ENCODE data around the gene TRIM58. TPM values are rescaled to one million over a fixed set of nuclear protein-coding genes. Genes with fewer than 3 reads are reported as not detected.

Gene TRIM58
- total RNA-seq, 1 experiment from 2014 or later, result not detected

DNA sequence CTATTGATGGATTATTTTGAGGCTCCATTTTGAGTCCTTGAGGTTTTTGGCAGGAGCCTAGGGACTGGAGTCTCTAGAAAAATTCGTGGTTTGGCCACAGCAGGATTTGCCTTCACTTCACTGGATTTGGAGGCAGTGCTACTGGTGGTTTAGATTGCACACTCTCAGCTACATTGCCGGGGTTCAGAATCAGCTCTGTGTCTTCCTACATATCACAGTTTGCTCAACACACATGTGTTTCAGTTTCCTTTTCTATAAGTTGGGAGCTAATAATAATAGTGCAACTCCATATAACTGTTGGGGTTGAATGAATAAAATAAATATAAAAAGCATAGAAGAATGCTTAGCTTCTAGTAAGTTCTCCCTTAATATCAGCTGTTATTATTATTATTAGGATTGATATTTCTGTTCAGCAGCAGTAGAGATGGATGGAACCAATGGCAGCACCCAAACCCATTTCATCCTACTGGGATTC, 38.2 kb downstream of the TRIM58 start, which contains the start of gene OR2W3:
Gene OR2W3, plus strand, starts transcription at position 425 of the 475 bp plus-strand sequence. Its CDS starts 0 bp downstream, at position 425.
- CTCF ChIA-PET, result no interaction called here
- BruUV-seq (replicated peaks), result no TSS peak
- no peak within 1 kb of the TSS for H3K9ac ChIP-seq (ENCODE audit: low read length)

More for the DNA sequence above, 38.2 kb downstream of the TRIM58 start, which contains the start of gene OR2W3:
- DNase-seq (ENCODE audit: low read depth, low spot score), result no peak
- Histone ChIP-seq H3K4me3 (replicated peaks in 1 of 2; ENCODE audit: low read depth in 1 of 2, low read length in 2 of 2) (no peak within 1 kb of the TSS), H3K36me3 (ENCODE audit: control insufficient read depth in 1 of 2, insufficient read depth in 2 of 2, low read length in 2 of 2) (no peaks in the 10 kb centered on the region), H3K9me2 (ENCODE audit: insufficient read depth) (no peaks in the 10 kb centered on the region), H3K9me3 (ENCODE audit: control insufficient read depth in 1 of 2, insufficient read depth in 1 of 2, low read depth in 1 of 2, low read length in 2 of 2) (peaks cover 0 to 9% of the 10 kb centered on the region in 2 experiments; a peak in 1 of 4 replicates), H3K79me2 (ENCODE audit: insufficient read depth, low read length) (no peaks in the 10 kb centered on the region), H3K4me2 (ENCODE audit: low read length) (no peak within 1 kb of the TSS), H2AFZ (ENCODE audit: low read depth, low read length, poor library complexity, severe bottlenecking) (no peak within 1 kb of the TSS), H3K4me1 (ENCODE audit: control insufficient read depth in 1 of 2, insufficient read depth in 2 of 2, low read length in 2 of 2) (no peaks in the 10 kb centered on the region), H4K20me1 (ENCODE audit: insufficient read depth) (no peaks in the 10 kb centered on the region), H3K27ac (ENCODE audit: low read depth, low read length) (no peak within 1 kb of the TSS), H3K27me3 (ENCODE audit: insufficient read depth, low read length) (no peaks in the 10 kb centered on the region)
- RAD21 ChIA-PET (ENCODE audit: low non-redundant PET in 1 of 2, low total read pairs in 2 of 2, uncharacterized antibody in 2 of 2, unreplicated experiment in 2 of 2), result no interaction called here
- intact Hi-C loops (cut with micrococcal nuclease), result no loop called here
- POLR2A ChIA-PET, result no interaction called here
- ATAC-seq, result no peak
- no peak for TF ChIP-seq POLR2AphosphoS5 (IDR thresholded peaks at IDR 0.05; ENCODE audit: low read depth, low read length)
- TF ChIP-seq SP1 (IDR thresholded peaks at IDR 0.05; ENCODE audit: low read depth), result no peak
- TF ChIP-seq SIN3A (IDR thresholded peaks at IDR 0.05; ENCODE audit: low read depth), result no peak
- TF ChIP-seq EZH2phosphoT487 (IDR thresholded peaks at IDR 0.05; ENCODE audit: borderline replicate concordance), result no peak
- TF ChIP-seq, protein P1, sequence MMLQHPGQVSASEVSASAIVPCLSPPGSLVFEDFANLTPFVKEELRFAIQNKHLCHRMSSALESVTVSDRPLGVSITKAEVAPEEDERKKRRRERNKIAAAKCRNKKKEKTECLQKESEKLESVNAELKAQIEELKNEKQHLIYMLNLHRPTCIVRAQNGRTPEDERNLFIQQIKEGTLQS (IDR thresholded peaks at IDR 0.05), result no peak
- TF ChIP-seq, protein P2, sequence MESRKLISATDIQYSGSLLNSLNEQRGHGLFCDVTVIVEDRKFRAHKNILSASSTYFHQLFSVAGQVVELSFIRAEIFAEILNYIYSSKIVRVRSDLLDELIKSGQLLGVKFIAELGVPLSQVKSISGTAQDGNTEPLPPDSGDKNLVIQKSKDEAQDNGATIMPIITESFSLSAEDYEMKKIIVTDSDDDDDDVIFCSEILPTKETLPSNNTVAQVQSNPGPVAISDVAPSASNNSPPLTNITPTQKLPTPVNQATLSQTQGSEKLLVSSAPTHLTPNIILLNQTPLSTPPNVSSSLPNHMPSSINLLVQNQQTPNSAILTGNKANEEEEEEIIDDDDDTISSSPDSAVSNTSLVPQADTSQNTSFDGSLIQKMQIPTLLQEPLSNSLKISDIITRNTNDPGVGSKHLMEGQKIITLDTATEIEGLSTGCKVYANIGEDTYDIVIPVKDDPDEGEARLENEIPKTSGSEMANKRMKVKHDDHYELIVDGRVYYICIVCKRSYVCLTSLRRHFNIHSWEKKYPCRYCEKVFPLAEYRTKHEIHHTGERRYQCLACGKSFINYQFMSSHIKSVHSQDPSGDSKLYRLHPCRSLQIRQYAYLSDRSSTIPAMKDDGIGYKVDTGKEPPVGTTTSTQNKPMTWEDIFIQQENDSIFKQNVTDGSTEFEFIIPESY (IDR thresholded peaks at IDR 0.05; ENCODE audit: extremely low read depth, insufficient replicate concordance, low read length), result no peak
- TF ChIP-seq TCF7L2 (IDR thresholded peaks at IDR 0.05; ENCODE audit: borderline replicate concordance, extremely low read depth, insufficient read depth, insufficient read length), result no peak
- no peak for TF ChIP-seq POLR2A (IDR thresholded peaks at IDR 0.05; ENCODE audit: borderline replicate concordance, extremely low read depth, insufficient read depth, insufficient read length)
- TF ChIP-seq CEBPB (IDR thresholded peaks at IDR 0.05; ENCODE audit: low read depth), result no peak
- TF ChIP-seq RAD21 (IDR thresholded peaks at IDR 0.05; ENCODE audit: low read depth), result no peak
- TF ChIP-seq, protein P3, sequence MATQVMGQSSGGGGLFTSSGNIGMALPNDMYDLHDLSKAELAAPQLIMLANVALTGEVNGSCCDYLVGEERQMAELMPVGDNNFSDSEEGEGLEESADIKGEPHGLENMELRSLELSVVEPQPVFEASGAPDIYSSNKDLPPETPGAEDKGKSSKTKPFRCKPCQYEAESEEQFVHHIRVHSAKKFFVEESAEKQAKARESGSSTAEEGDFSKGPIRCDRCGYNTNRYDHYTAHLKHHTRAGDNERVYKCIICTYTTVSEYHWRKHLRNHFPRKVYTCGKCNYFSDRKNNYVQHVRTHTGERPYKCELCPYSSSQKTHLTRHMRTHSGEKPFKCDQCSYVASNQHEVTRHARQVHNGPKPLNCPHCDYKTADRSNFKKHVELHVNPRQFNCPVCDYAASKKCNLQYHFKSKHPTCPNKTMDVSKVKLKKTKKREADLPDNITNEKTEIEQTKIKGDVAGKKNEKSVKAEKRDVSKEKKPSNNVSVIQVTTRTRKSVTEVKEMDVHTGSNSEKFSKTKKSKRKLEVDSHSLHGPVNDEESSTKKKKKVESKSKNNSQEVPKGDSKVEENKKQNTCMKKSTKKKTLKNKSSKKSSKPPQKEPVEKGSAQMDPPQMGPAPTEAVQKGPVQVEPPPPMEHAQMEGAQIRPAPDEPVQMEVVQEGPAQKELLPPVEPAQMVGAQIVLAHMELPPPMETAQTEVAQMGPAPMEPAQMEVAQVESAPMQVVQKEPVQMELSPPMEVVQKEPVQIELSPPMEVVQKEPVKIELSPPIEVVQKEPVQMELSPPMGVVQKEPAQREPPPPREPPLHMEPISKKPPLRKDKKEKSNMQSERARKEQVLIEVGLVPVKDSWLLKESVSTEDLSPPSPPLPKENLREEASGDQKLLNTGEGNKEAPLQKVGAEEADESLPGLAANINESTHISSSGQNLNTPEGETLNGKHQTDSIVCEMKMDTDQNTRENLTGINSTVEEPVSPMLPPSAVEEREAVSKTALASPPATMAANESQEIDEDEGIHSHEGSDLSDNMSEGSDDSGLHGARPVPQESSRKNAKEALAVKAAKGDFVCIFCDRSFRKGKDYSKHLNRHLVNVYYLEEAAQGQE (IDR thresholded peaks at IDR 0.05; ENCODE audit: low read depth), result no peak

All from HCT116 (cell line).